Panc1 (cell line): ENCODE measurements around the gene TBC1D9B. TPM values are rescaled to one million over a fixed set of nuclear protein-coding genes. Genes with fewer than 3 reads are reported as not detected.

Experiments used
- ATAC-seq: fragments of 200-7000 bp; cut with Tn5 transposase; 2 replicates; pipeline ENCODE4 v1.9.1; 2020; ENCODE audit warnings: mild to moderate bottlenecking, moderate library complexity
- BruUV-seq: library from RNA; stranded (reverse); fragments of 400-500 nt; replicated peaks from 2 replicates; lab custom pipeline; 2021; lab: Mats Ljungman, UMichigan
- CTCF ChIA-PET: fragments of 300-600 bp; sonication (Branson Sonifier 250); formaldehyde crosslinking; loops from one replicate; lab custom pipeline; 2022; ENCODE audit warnings: antibody characterized with exemption; lab: Charles Lee
- POLR2A ChIA-PET: fragments of 300-600 bp; sonication (Branson Sonifier 250); formaldehyde crosslinking; loops from one replicate; lab custom pipeline; 2022; ENCODE audit warnings: antibody characterized with exemption; lab: Charles Lee
- DNase-seq: peaks from one replicate; pipeline ENCODE4 v3.0.0-alpha.2; 2010; ENCODE audit warnings: low read depth, low spot score
- H3K27ac ChIP-seq: 2 replicates; pipeline ENCODE4 v1.5.1; 2011; ENCODE audit warnings: mild to moderate bottlenecking, low read length, inconsistent platforms
- H3K27me3 ChIP-seq: fragments of 200-500 bp; sonication (Bioruptor generic); 2 replicates; pipeline ENCODE4 v1.6.0; 2014; ENCODE audit warnings: low read length, inconsistent platforms; ENCODE audit not compliant: control insufficient read depth, insufficient read depth
- H3K36me3 ChIP-seq: fragments of 200-500 bp; sonication (Bioruptor generic); 2 replicates; pipeline ENCODE4 v1.5.1; 2014; ENCODE audit warnings: inconsistent platforms, mild to moderate bottlenecking, low read length, moderate library complexity; ENCODE audit not compliant: control insufficient read depth, insufficient read depth
- H3K4me1 ChIP-seq: 2 replicates; pipeline ENCODE4 v1.5.1; 2011; ENCODE audit warnings: inconsistent platforms, mild to moderate bottlenecking, low read length, moderate library complexity; ENCODE audit not compliant: control insufficient read depth, insufficient read depth
- H3K4me3 ChIP-seq, 2 experiments: 2 replicates each; pipeline ENCODE4 v1.5.1; 2011 to 2012; ENCODE audit warnings: low read depth in 2 of 2, low read length in 2 of 2, mild to moderate bottlenecking in 2 of 2, inconsistent platforms in 1 of 2, moderate library complexity in 1 of 2
- H3K9me3 ChIP-seq: fragments of 200-500 bp; sonication (Bioruptor generic); 2 replicates; pipeline ENCODE4 v1.5.1; 2014; ENCODE audit warnings: low read depth, mild to moderate bottlenecking, inconsistent platforms, low read length, moderate library complexity; ENCODE audit not compliant: control insufficient read depth, insufficient read depth
- CTCF ChIP-seq: fragments of 450-650 bp; IDR thresholded peaks from 2 replicates; pipeline ENCODE4 v1.5.1; 2017; ENCODE audit warnings: mild to moderate bottlenecking
- in situ Hi-C: cut with HindIII; loops from 2 replicates; pipeline ENCODE4 v1.10.0; 2016; ENCODE audit warnings: low sequenced_read_pairs, low pct_unique_long_range_greater_than_20kb
- intact Hi-C: fragments of 100-400 bp; cut with micrococcal nuclease; formaldehyde crosslinking; loops from one replicate; pipeline ENCODE4 v1.10.0; 2022; ENCODE audit not compliant: unreplicated experiment
- total RNA-seq: library from RNA; stranded (reverse); gene quantifications from one replicate; pipeline ENCODE4 v1.2.1, GENCODE V29; 2021; ENCODE audit not compliant: unreplicated experiment

The TBC1D9B gene
- total RNA-seq, 1 experiment from 2014 or later = 131 TPM

GRCh38 chr5:179812135-179812825, 95.4 kb downstream of the TBC1D9B start:
- POLR2A ChIA-PET = interaction anchor here (0.7 kb wide), 1 partner anchor 10 kb away, joined by 5 read pairs; no protein-coding TSS in a partner anchor
- Histone ChIP-seq H3K27me3 (no peaks in the 10 kb centered on the region), H3K4me1 (peaks cover under 1% of the 10 kb centered on the region), H3K36me3 (no peaks in the 10 kb centered on the region; the same call in 1 of the 2 replicates), H3K27ac (no peak overlapping the region), H3K9me3 (no peaks in the 10 kb centered on the region), H3K4me3 (no peak overlapping the region)
- DNase-seq = no peak
- CTCF ChIA-PET = no interaction called here
- in situ Hi-C loops = no loop called here
- no peak for TF ChIP-seq CTCF
- intact Hi-C loops = no loop called here
- BruUV-seq = no TSS peak
- ATAC-seq = no peak

Other genes starting within 250 kb of the TBC1D9B start
- 0.39 TPM for gene CBY3, start 226.9 kb downstream of the TBC1D9B start, total RNA-seq
- 707 TPM for gene CANX, start 208.9 kb downstream of the TBC1D9B start, total RNA-seq
- 31.3 TPM for gene MAML1, start 175.1 kb downstream of the TBC1D9B start, total RNA-seq
- 0.69 TPM for gene LTC4S, start 113.9 kb downstream of the TBC1D9B start, total RNA-seq
- 406 TPM for gene MGAT4B, start 101.0 kb downstream of the TBC1D9B start, total RNA-seq
- gene SQSTM1, start 87.0 kb downstream of the TBC1D9B start, total RNA-seq = 985 TPM
- 33.0 TPM for gene MRNIP, start 49.1 kb downstream of the TBC1D9B start, total RNA-seq
- gene RNF130, start 163.9 kb upstream of the TBC1D9B start, total RNA-seq = 73.1 TPM